Stimulated activated CD8-positive, alpha-beta memory T cell treated with anti-CD3 and anti-CD28 coated beads, Interleukin-7, amount 100 ng/mL, for 48 hours (primary cell): ENCODE data around the gene SCGN.

Experiments
- DNase-seq, 2 donors: peaks; one replicate each; pipeline ENCODE4 v3.0.0-alpha.2; 2020; ENCODE audit warnings: low read depth in 1 of 2; ENCODE audit errors: extremely low read depth in 1 of 2

The SCGN gene

GRCh38 chr6:25684565-25684964 is 32.5 kb downstream of the SCGN start:
- DNase-seq, result no peak

GRCh38 chr6:25685251-25685650 is 33.2 kb downstream of the SCGN start:
- no peak for DNase-seq

- no peak for DNase-seq
These were observed 33.9 kb downstream of the SCGN start for GRCh38 chr6:25685896-25686295.

- DNase-seq, result no peak
These were observed 34.8 kb downstream of the SCGN start for GRCh38 chr6:25686856-25687255.

GRCh38 chr6:25689966-25690365 is 38.0 kb downstream of the SCGN start:
- no peak for DNase-seq

GRCh38 chr6:25691894-25692293 is 39.9 kb downstream of the SCGN start:
- DNase-seq, result no peak

- no peak for DNase-seq
These were observed 40.5 kb downstream of the SCGN start for GRCh38 chr6:25692472-25692871.

- DNase-seq, result no peak
These were observed 42.4 kb downstream of the SCGN start for GRCh38 chr6:25694366-25694765.

- DNase-seq, result no peak
These were observed 43.7 kb downstream of the SCGN start for GRCh38 chr6:25695671-25696070.

- no peak for DNase-seq
These were observed 45.7 kb downstream of the SCGN start for GRCh38 chr6:25697537-25698340.

GRCh38 chr6:25698631-25699030 is 46.6 kb downstream of the SCGN start:
- no peak for DNase-seq

GRCh38 chr6:25699649-25700048 is 47.6 kb downstream of the SCGN start:
- DNase-seq, result no peak

- no peak for DNase-seq
These were observed 48.7 kb downstream of the SCGN start for GRCh38 chr6:25700761-25701160.

GRCh38 chr6:25701807-25702206 is 49.8 kb downstream of the SCGN start:
- DNase-seq, result no peak

GRCh38 chr6:25703005-25703404 is 51.0 kb downstream of the SCGN start:
- DNase-seq, result no peak

- no peak for DNase-seq
These were observed 52.0 kb downstream of the SCGN start for GRCh38 chr6:25704001-25704400.

- DNase-seq, result no peak
These were observed 54.4 kb downstream of the SCGN start for GRCh38 chr6:25706314-25707014.

- DNase-seq, result no peak
These were observed 57.7 kb downstream of the SCGN start for GRCh38 chr6:25709761-25710160.

GRCh38 chr6:25710287-25710686 is 58.3 kb downstream of the SCGN start:
- no peak for DNase-seq

- no peak for DNase-seq
These were observed 61.8 kb downstream of the SCGN start for GRCh38 chr6:25713824-25714223.

GRCh38 chr6:25714765-25715164 is 62.8 kb downstream of the SCGN start:
- no peak for DNase-seq

GRCh38 chr6:25715794-25716193 is 63.8 kb downstream of the SCGN start:
- no peak for DNase-seq
